K562 (cell line): ENCODE data around the gene PGD. TPM values are rescaled to one million over a fixed set of nuclear protein-coding genes. Genes with fewer than 3 reads are reported as not detected.

Experiments
- ATAC-seq: fragments of 200-7000 bp; cut with Tn5 transposase; 3 replicates; pipeline ENCODE4 v1.9.1; 2020; ENCODE audit warnings: moderate library complexity
- BruUV-seq: library from RNA; stranded (reverse); fragments of 400-500 nt; replicated peaks from 2 replicates; lab custom pipeline; 2021; lab: Mats Ljungman, UMichigan
- CTCF ChIA-PET: fragments of 300-600 bp; formaldehyde crosslinking; extraction: SDS; loops from one replicate; lab custom pipeline; 2021; ENCODE audit warnings: low intra/inter-chr PET ratio; lab: Yijun Ruan, JAX
- POLR2A ChIA-PET: fragments of 300-600, 350-650 bp; sonication (Branson Sonifier 250); formaldehyde crosslinking; extraction: SDS; loops from one replicate; lab custom pipeline; 2021; ENCODE audit warnings: antibody characterized with exemption, inconsistent platforms; lab: Yijun Ruan, JAX
- DNase-seq, 4 experiments: peaks; one replicate each; pipeline versions ENCODE4 v3.0.0 to v3.0.0-alpha.2; 2011 to 2018; ENCODE audit warnings: low spot score in 3 of 4, mixed read lengths in 3 of 4; ENCODE audit errors: extremely low read depth in 1 of 4
- FAIRE-seq: peaks from 2 replicates; lab custom pipeline; 2011; peaks lifted over from hg19 to GRCh38; lab: Jason Lieb, UNC
- H2AFZ ChIP-seq: 2 replicates; pipeline ENCODE4 v1.6.0; 2011; ENCODE audit warnings: low read depth, low read length, control low read depth, inconsistent platforms
- H3K27ac ChIP-seq: fragments of 200-600 bp; 3 replicates; pipeline ENCODE4 v1.8.0; 2011; ENCODE audit warnings: low read depth, mild to moderate bottlenecking, control low read depth, inconsistent platforms, low read length, moderate library complexity, mixed read lengths; ENCODE audit errors: extremely low read depth
- H3K27me3 ChIP-seq, 2 experiments: fragments of 300-600 bp in 1 of 2; 2 replicates in 1 of 2; 3 replicates in 1 of 2; pipeline versions ENCODE4 v1.6.0 to v1.8.0; 2011; ENCODE audit warnings: inconsistent platforms in 2 of 2, low read length in 2 of 2, mild to moderate bottlenecking in 1 of 2, mixed read lengths in 1 of 2, moderate library complexity in 1 of 2; ENCODE audit not compliant: control insufficient read depth in 2 of 2, insufficient read depth in 2 of 2
- H3K36me3 ChIP-seq: fragments of 300-600 bp; 3 replicates; pipeline ENCODE4 v1.8.0; 2011; ENCODE audit warnings: mild to moderate bottlenecking, low read length, inconsistent platforms; ENCODE audit not compliant: control insufficient read depth, insufficient read depth
- H3K4me1 ChIP-seq, 2 experiments: fragments of 200-600 bp in 1 of 2; replicated peaks in 1 of 2; 2 replicates in 1 of 2; 3 replicates in 1 of 2; pipeline versions ENCODE4 v1.5.1 to v1.8.0; 2011; ENCODE audit warnings: inconsistent platforms in 2 of 2, low read length in 2 of 2, mild to moderate bottlenecking in 1 of 2, mixed read lengths in 1 of 2, moderate library complexity in 1 of 2; ENCODE audit not compliant: control insufficient read depth in 2 of 2, insufficient read depth in 2 of 2
- H3K4me2 ChIP-seq: 2 replicates; pipeline ENCODE4 v1.6.1; 2011; ENCODE audit warnings: low read length, control low read depth, inconsistent platforms, mixed read lengths; ENCODE audit not compliant: insufficient read depth
- H3K4me3 ChIP-seq: fragments of 200-600 bp; sonication (generic), shearing (Covaris generic); 2 replicates; pipeline ENCODE4 v1.5.1; 2016; ENCODE audit warnings: control low read depth, inconsistent platforms
- H3K79me2 ChIP-seq: fragments of 200-600 bp; 3 replicates; pipeline ENCODE4 v1.8.0; 2011; ENCODE audit warnings: low read length, inconsistent platforms; ENCODE audit not compliant: control insufficient read depth, insufficient read depth
- H3K9ac ChIP-seq, 2 experiments: 2 replicates each; pipeline versions ENCODE4 v1.6.0 to v1.6.1; 2011; ENCODE audit warnings: low read depth in 2 of 2, low read length in 2 of 2, control low read depth in 1 of 2, inconsistent platforms in 1 of 2, mild to moderate bottlenecking in 1 of 2, mixed read lengths in 1 of 2; ENCODE audit not compliant: insufficient read depth in 1 of 2
- H3K9me1 ChIP-seq: one replicate; pipeline ENCODE4 v1.6.0; 2011; ENCODE audit warnings: inconsistent platforms, mild to moderate bottlenecking, low read length, moderate library complexity; ENCODE audit not compliant: control insufficient read depth, insufficient read depth
- H3K9me3 ChIP-seq: replicated peaks from 2 replicates; pipeline ENCODE4 v1.5.1; 2011; ENCODE audit warnings: low read depth, low read length, inconsistent platforms; ENCODE audit not compliant: control insufficient read depth, insufficient read depth
- H4K20me1 ChIP-seq: replicated peaks from 2 replicates; pipeline ENCODE4 v1.6.1; 2011; ENCODE audit warnings: low read length, inconsistent platforms, mixed read lengths; ENCODE audit not compliant: control insufficient read depth, insufficient read depth
- EGR1 ChIP-seq: fragments of 450-650 bp; conservative IDR thresholded peaks from 2 replicates; pipeline ENCODE4 v1.6.1; 2017; ENCODE audit warnings: mild to moderate bottlenecking
- ILK ChIP-seq: fragments of 450-650 bp; IDR thresholded peaks from 2 replicates; pipeline ENCODE4 v1.6.1; 2016; ENCODE audit warnings: missing genetic modification characterization, low read depth, mild to moderate bottlenecking, missing compliant biosample characterization, moderate library complexity, borderline replicate concordance
- MEIS2 ChIP-seq: fragments of 450-650 bp; IDR thresholded peaks from 2 replicates; pipeline ENCODE4 v1.6.1; 2014; ENCODE audit warnings: mild to moderate bottlenecking; ENCODE audit not compliant: partially characterized antibody
- NCOA1 ChIP-seq: fragments of 450-650 bp; IDR thresholded peaks from 2 replicates; pipeline ENCODE4 v1.6.1; 2016; ENCODE audit warnings: low read depth
- WGBS: fragments of 100-300 bp; shearing (Covaris generic); methylation state at CpG from one replicate; pipeline ENCODE4 v1.1.6; 2016; ENCODE audit warnings: low coverage, mixed read lengths; ENCODE audit not compliant: insufficient coverage; ENCODE audit errors: missing lambda C conversion rate; 5-methylcytosine and 5-hydroxymethylcytosine counted together
- in situ Hi-C: fragments of 300-500 bp; cut with MboI; formaldehyde crosslinking; loops from 4 replicates; pipeline ENCODE4 v1.15.0; 2018; ENCODE audit warnings: inconsistent platforms, mixed read lengths
- intact Hi-C: fragments of 100-400 bp; cut with micrococcal nuclease; formaldehyde crosslinking; loops from 2 replicates; pipeline ENCODE4 v1.14.2; 2022
- polyA plus RNA-seq, 8 experiments: library from polyadenylated mRNA; depleted of rRNA in 4 of 8; stranded (reverse) in 5 of 8; unstranded in 3 of 8; fragments of >200 nt; fragmentation: Nextera tagmentation in 2 of 8; fragmentation: Illumina TruSeq in 1 of 8; extraction: Ambion mirVana in 2 of 8; extraction: Trizol in 1 of 8; gene quantifications; 2 replicates each; pipeline versions ENCODE4 v1.2.1 to v1.2.3, GENCODE V29; 2011 to 2014; ENCODE audit warnings: inconsistent platforms in 1 of 8, missing spikeins in 1 of 8
- total RNA-seq, 7 experiments: library from RNA; depleted of rRNA in 6 of 7; stranded (reverse); fragments of >200 nt in 6 of 7; fragmentation: Illumina TruSeq in 2 of 7; extraction: Trizol in 2 of 7; gene quantifications; 2 replicates each; pipeline versions ENCODE4 v1.2.1 to v1.2.3, GENCODE V29; 2011 to 2021; ENCODE audit warnings: low replicate concordance in 1 of 7

The PGD gene
- total and polyA plus RNA-seq, 9 of the 15 experiments (the other 6 are each of a cell fraction or from before 2014, with no cell fraction given), result 177 to 542 (median 270) TPM

GRCh38 chr1:10432910-10433700, 34.2 kb downstream of the PGD start:
- Histone ChIP-seq H4K20me1 (no peaks in the 10 kb centered on the region), H3K27ac (no peak overlapping the region), H3K4me1 (peaks cover 9 to 21% of the 10 kb centered on the region in 2 experiments; a peak in 4 of 5 replicates), H3K27me3 (no peaks in the 10 kb centered on the region), H2AFZ (no peak overlapping the region), H3K9ac (no peak overlapping the region; a peak in 1 of 4 replicates), H3K36me3 (no peaks in the 10 kb centered on the region), H3K9me3 (no peaks in the 10 kb centered on the region), H3K9me1 (peaks cover 3% of the 10 kb centered on the region), H3K4me3 (no peak overlapping the region), H3K79me2 (peaks cover 12% of the 10 kb centered on the region; the same call in 2 of the 3 replicates), H3K4me2 (no peak overlapping the region)
- ChIA-PET POLR2A (interaction anchor here (0.6 to 1.9 kb wide), 4 partner anchors 9 to 354 kb away, joined by 3 to 9 read pairs (median 4); partner anchors contain the start of gene CORT), CTCF (interaction anchor here (5.7 kb wide), 1 partner anchor 61 kb away, joined by 95 read pairs; no protein-coding TSS in a partner anchor)
- 60% methylated on average over 14 of the region's 14 CpGs for whole genome bisulfite sequencing
- FAIRE-seq (no peak), DNase-seq (no peak), ATAC-seq (no peak)
- BruUV-seq, result no TSS peak
- in situ Hi-C loops (loop anchor here (5.0 kb wide), 1 partner anchor 59 kb away; no protein-coding TSS in a partner anchor), intact Hi-C loops (no loop called here)
- TF ChIP-seq NCOA1, result no peak
- TF ChIP-seq MEIS2, result peak; percentile 51

DNA sequence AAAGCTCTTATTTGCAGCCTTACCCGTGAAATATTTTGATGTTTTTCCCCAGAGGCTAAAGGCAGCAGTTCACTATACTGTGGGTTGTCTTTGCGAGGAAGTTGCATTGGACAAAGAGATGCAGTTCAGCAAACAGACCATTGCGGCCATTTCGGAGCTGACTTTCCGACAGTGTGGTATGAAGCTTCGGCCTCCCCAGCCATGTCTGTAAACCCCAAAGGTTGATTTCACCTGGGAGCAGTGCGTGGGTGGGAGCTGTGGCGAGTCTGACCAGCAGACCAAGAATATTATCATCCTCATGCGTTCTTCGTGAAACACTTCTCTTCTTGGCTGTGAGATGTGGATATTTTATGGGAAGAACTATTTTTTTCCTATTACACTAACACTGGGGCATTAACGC, 34.9 kb downstream of the PGD start:
- BruUV-seq, result no TSS peak
- H3K9ac ChIP-seq, result peak overlapping the region in 1 of 2 experiments; percentile 11; a peak in 1 of 4 replicates
- WGBS, result 66% methylated on average over 11 of the region's 11 CpGs
- FAIRE-seq (no peak), ATAC-seq (no peak), DNase-seq (no peak)
- no peak overlapping the region for H3K4me2 ChIP-seq
- peaks cover 12% of the 10 kb centered on the region; the same call in 2 of the 3 replicates for H3K79me2 ChIP-seq
- no peaks in the 10 kb centered on the region for H3K9me3 ChIP-seq
- in situ Hi-C loops (loop anchor here (5.0 kb wide), 1 partner anchor 59 kb away; no protein-coding TSS in a partner anchor), intact Hi-C loops (no loop called here)
- peaks cover 9 to 20% of the 10 kb centered on the region in 2 experiments; a peak in 4 of 5 replicates for H3K4me1 ChIP-seq
- no peak overlapping the region for H3K4me3 ChIP-seq
- peaks cover 3% of the 10 kb centered on the region for H3K9me1 ChIP-seq
- TF ChIP-seq EGR1 (peak; percentile 35; the same call in 1 of the 2 replicates), ILK (tag) (no peak), MEIS2 (peak; percentile 0)
- no peaks in the 10 kb centered on the region for H3K36me3 ChIP-seq
- no peak overlapping the region for H3K27ac ChIP-seq
- H2AFZ ChIP-seq, result no peak overlapping the region
- H3K27me3 ChIP-seq, result no peaks in the 10 kb centered on the region
- ChIA-PET CTCF (no interaction called here), POLR2A (interaction anchor here (0.6 to 1.9 kb wide), 5 partner anchors 9 to 488 kb away, joined by 3 to 9 read pairs (median 3); partner anchors contain the start of gene CORT)
- H4K20me1 ChIP-seq, result no peaks in the 10 kb centered on the region
